RCC 7860 (cell line): ENCODE measurements around the gene EFHD1.
A peak's percentile ranks its signal among the peaks of the same experiment; 100 is the strongest.

ENCODE experiments used
- DNase-seq: peaks from one replicate; pipeline ENCODE4 v3.0.0-alpha.2; 2015; ENCODE audit warnings: low spot score
- FAIRE-seq: peaks from 2 replicates; lab custom pipeline; 2012; peaks lifted over from hg19 to GRCh38; lab: Jason Lieb, UNC

EFHD1 gene, protein sequence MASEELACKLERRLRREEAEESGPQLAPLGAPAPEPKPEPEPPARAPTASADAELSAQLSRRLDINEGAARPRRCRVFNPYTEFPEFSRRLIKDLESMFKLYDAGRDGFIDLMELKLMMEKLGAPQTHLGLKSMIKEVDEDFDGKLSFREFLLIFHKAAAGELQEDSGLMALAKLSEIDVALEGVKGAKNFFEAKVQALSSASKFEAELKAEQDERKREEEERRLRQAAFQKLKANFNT

DNA sequence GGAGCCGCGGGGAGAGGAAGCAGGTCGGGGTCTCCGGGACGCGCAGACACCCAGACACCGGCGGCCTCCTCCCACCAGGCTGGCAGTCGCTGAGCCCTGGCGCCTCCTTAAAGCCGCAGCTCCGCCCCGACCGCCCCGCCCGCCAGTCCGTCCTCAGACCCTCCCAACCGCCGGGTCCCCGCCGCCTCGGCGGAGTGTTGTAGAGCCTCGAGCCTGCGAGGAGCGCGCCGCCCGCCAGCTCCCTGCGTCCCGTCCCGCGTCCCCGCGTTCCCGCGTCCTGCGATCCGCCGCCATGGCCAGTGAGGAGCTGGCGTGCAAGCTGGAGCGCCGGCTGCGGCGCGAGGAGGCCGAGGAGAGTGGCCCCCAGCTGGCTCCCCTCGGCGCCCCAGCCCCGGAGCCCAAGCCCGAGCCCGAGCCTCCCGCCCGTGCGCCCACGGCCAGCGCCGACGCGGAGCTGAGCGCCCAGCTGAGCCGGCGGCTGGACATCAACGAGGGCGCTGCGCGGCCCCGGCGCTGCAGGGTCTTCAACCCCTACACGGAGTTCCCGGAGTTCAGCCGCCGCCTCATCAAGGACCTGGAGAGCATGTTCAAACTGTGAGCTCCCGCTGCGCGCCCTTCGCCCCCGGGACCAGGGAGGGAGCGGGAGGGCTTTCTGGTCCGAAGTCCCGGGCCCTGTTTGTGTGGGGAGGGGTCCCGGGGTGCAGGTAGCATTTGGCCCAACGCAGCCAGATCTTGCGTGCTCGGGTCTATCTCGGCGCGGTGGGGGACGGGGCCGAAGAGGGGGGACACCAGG is at the start of gene EFHD1:
Gene EFHD1 (plus strand): TSS at position 192 of the 793 bp plus-strand sequence. CDS start 101 bp downstream, at position 293.
- DNase-seq (no peak), FAIRE-seq (no peak)

DNA sequence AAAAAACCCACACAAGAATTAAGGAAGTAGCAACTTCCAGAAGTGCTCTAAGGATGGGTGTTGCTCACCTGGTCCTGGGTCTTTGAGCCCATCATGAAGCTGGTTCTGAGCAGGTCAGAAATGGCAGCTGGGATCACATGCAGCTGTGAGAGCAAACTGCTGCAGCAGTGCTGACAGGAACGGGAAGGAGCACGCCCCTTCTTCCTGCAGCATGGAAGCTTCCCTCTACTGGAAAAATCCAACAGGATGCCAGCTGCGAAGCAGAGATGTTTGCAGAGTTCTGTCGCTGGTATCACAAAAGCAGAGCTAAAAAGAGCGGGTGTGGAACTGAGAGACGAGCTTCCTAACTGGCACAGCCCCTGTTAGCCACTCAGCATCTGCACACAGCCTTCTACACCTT is 49.2 kb upstream of the EFHD1 start:
- FAIRE-seq: no peak
- DNase-seq: no peak

DNA sequence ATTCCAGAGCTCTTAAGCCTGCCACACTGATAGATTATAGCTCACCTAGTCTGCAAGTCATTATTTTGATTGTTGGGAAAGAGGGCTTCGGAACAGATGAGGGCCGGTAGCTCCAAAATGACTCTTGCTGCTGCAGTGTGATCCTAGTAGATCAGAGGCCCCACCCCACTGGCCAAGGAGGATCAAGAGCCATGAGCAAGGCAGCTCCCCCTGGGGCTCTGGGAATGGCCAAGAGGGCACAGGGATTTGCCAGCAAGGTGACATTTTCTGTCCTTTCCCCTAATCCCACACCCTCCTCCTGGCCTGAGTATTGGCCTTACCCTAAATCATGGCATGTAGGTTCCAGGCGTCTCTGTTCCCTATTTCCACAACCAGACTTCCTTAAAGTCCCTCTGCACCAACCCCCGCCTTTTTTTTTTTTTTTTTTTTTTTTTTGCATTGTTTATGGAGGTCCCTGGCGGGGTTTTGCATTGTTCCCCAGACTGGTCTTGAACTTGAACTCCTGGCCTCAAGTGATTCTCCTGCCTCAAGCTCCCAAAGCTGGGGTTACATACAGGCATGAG is 46.4 kb upstream of the EFHD1 start:
- DNase-seq (no peak), FAIRE-seq (no peak)

DNA sequence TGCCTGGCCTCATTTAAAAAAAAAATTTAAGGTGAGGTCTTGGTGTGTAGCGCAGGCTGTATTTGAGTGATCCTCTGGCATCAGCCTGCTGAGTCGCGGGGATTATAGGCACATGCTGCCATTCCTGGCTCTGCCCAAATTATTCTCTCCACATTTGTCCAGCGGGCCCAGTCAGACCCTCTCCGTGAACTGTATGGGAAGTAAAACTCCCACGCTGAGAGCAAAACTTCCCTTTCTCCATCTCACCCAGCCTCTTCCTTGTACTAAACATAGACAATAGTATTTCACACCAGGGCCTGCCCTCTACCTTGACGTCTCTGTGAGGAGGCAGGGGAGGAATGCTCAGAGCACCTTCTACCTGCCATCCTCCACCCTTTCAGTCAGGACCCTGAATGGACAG is 45.9 kb upstream of the EFHD1 start:
- FAIRE-seq (no peak), DNase-seq (no peak)

DNA sequence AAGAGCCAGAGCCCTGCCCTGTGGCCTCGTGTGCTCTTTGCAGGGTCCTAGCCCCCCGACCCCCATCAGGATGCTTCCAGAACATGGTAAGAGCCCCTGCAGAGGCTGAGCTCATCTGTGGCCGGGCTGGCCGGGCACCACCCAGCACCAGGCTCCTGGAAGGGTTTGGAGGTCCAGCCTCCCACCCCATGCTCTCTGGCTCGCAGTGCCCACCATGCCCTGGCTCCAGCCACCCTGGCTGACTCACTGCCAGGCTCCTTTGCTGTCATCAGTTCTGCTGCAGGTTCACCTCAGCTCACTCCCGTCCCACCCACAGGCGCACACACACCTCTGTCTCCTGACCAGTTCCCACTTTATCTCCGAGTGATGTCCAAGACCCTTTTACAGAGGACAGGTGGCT is 45.4 kb upstream of the EFHD1 start:
- DNase-seq (no peak), FAIRE-seq (no peak)

DNA sequence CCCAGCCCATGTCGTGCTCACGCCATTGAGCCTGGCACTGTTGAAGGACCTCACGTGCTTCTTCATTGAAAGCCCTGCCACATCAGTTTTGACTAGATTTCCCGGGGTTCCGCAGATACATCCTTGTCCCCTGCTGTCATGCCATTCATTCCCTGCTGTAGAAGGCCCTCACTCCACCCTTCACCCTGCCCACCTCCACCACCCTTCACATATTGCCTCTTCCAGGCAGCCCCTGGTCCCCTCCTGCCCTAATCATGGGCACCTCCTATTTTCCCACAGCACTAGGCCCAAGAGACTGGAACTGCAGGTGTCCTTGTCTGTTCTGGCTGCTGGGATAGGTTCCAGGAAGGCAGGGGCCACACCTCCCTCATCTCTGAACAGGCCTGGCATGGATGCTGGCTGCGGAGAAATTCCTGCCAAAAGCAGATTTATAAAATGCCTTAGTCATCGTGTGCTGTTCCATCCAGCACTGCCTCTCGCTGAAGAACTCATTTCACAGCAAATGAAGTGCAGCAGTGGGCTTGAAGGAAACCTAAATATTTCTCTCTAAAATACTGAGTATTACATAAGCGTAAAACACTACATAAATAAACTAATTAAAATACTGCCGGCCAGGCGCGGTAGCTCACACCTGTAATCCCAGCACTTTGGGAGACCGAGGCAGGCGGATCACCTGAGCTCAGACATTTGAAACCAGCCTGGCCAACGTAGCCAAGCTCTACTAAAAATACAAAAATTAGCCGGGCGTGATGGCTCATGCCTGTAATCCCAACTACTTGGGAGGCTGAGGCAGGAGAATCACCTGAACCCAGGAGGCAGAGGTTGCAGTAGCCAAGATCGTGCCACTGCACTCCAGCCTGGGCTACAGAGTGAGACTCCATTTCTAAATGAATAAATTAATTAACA is 44.5 kb upstream of the EFHD1 start:
- FAIRE-seq (no peak), DNase-seq (peak; percentile 16)

DNA sequence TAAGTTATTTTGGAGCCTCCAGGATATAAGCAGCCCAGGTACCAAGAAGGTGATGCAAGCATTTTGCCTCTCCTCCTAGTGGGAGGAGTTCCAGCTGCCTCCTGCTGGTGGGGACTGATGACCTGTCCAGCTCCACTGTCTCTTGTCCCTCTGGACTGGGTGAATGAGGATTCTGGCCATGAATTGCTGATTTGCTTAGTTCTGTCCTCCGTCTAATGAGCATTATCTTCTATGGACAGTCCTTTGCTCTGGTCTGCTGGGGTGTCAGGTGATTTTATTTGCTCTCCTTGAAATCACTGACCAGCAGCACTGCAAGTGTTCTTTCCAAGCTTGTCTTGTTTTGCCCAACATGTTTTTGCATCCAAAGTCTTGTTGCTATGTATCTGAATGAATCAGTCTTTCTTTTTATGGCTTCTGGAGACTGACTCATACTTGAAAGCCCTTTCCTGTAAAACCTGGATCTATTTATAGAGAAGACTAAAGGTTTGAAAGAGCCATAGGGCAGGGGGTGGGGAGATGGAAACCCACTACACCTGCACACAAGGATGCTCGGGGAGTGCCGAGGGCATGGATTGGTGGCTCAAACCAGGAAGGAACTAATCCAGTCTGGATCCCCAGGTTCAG is 40.5 kb upstream of the EFHD1 start:
- FAIRE-seq (no peak), DNase-seq (peak; percentile 79)

DNA sequence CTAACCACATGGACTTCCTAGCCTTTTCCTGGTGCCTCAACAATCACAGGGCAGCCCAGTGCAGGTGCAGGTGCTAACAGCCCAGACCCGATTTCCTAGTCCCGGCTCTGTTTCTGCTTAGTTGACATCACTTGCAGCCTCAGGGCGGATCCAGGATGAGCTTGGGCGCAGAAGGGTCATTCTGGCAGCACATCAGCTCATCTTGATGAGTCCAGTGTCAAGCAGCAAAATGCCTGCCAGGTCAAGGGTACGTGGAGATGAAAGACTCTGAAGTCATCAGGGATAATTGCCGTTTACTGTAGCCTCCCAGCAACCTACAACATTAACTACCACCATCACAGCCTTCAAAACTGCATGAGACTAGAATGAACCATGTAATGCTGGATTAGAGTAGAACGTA is 39.4 kb upstream of the EFHD1 start:
- DNase-seq (no peak), FAIRE-seq (no peak)

DNA sequence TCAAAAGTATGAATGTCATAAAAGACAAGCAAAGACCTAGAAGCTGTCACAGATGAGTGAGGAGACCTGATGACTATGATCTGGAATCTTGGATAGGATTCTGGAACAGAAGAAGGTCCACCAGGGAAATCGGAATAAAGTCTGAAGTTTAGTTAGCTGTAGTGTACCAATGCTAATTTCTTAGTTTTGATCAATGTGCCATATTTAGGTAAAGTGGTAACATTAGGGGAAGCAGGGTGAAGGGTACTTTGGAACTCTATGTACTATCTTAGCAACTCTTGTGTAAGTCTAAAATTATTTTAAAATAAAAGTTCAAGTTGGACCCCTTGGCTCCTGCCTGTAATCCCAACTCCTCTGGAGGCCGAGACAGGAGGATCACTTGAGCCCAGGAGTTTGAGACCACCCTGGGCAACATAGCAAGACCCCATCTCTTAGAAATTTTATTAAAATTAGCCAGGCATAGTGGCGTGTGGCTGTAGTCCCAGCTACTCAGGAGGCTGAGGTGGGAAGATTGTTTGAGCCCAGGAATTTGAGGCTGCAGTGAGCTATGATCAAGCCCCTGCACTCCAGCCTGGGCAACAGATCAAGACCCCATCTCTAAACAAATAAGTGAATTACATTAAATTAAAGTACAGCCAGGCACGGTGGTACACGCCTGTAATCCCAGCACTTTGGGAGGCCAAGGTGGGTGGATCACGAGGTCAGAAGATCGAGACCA is 35.9 kb upstream of the EFHD1 start:
- DNase-seq: no peak
- FAIRE-seq: no peak

DNA sequence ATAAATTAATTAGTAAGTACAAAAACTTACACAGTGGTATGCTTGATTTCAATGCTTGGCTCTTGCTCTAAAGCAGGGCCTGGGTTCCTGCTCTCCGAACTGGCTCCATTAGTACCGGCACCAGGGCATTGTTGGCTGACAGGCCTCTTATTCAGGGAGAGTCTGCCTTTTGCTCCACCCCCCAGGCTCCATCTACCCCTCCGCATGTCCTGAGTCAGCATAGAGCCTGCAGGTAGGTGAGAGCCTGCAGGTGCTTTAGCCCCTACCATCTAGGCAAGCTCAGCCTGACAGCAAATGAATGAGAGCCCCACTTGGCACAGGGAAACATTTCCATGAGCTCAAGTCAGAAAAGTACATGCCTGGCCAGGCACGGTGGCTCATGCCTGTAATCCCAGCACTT is 35.1 kb upstream of the EFHD1 start:
- DNase-seq (no peak), FAIRE-seq (no peak)

DNA sequence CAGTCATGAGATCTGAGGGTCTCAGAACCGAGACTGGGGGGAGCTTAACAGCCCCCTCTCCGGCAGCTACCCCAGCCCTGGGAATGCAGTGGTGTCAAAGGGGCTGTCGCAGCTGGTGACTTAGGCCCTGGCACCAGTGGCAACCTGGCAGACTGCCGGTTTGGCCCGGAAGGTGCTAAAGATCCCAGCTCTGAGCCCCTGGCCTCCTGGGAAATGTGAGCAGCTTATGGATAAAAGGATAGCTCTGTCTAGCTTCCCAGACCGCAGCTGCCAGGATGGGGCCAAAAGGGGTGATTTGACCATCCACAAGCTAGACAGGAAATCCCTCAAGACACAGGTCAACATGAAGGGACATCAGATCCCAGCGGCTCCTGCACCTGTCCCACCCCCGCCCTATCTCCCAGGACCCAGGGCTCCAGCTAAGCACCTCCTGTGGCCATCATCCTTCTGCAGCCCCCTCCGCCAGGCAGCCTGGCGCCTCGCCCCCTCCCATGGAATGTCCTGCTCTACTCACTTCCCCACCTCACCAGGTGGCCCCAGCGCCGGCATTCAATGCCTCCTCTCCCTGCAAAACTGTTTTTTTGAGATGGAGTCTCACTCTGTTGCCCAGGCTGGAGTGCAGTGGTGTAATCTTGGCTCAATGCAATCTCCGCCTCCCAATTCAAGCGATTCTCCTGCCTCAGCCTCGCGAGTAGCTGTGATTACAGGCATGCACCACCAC is 33.2 kb upstream of the EFHD1 start:
- no peak for DNase-seq

DNA sequence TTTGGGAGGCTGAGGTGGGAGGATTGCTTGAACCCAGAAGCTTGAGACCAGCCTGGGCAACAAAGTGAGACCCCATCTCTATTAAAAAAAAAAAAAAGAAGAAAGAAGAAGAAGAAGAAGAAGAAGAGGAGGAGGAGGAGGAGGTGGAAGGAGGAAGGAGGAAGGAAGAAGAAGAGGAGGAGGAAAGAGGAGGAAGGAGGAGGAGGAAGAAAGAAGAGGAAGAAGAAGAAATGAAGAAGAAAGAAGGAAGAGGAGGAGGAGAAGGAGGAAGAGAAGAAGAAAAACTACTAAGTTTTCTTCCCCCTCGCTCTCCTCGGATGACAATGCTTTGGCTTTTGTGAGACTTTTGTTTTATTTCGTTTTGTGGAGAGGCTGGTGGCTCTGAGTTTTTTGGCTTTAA is 30.1 kb upstream of the EFHD1 start:
- FAIRE-seq: no peak
- DNase-seq: no peak

More for the DNA sequence above, 33.2 kb upstream of the EFHD1 start:
- no peak for FAIRE-seq

DNA sequence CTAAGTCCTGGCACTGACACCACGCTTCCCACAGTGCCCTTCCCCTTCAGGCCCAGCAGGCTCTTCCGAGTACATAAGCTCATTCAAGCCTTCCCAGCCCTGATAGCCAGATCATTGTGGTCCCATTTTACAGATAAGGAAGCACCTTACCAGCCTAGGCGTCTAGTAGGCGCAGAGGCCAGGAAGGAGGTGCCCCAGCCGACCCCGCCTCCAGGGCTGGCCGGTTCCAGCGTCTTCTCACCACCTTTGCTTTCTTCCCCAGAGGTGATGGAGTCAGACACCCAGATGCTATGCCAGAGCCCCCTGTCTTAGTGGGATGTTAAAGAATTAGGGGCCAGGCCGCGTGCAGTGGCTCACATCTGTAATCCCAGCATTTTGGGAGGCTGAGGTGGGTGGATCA is 28.9 kb upstream of the EFHD1 start:
- FAIRE-seq (no peak), DNase-seq (no peak)

DNA sequence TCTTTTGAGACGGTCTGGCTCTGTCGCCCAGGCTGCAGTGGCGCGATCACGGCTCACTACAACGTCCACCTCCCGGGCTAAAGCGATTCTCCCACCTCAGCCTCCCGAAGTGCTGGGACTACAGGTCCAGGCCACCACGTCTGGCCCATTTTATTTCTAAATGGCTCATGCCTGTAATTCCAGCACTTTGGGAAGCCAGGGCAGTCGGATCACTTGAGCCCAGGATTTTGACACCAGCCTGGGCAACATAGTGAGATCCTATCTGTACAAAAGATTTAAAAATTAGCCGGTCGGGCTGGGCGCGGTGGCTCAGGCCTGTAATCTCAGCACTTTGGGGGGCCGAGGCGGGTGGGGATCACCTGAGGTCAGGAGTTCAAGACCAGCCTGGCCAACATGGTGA is 26.4 kb upstream of the EFHD1 start:
- DNase-seq (no peak), FAIRE-seq (no peak)

DNA sequence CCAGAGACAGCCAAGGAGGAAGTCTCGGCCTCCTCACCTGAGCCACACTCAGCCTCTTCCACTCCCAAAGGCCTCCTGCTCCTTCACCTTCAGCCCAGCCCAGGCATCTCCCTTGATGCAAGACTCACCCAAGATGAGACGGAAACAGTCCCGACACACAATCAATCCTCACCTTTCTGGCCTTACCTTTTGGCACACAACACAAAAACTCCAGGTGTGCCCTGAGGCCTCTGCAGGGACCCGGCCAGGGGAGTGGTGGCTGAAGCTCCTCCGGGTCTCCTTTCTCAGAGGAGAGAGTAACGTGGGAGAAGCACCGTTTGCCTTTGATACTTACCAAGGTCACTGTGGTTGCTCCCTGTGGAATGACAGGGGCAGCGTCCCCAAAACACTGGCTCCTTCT is 23.8 kb upstream of the EFHD1 start:
- DNase-seq (no peak), FAIRE-seq (no peak)

DNA sequence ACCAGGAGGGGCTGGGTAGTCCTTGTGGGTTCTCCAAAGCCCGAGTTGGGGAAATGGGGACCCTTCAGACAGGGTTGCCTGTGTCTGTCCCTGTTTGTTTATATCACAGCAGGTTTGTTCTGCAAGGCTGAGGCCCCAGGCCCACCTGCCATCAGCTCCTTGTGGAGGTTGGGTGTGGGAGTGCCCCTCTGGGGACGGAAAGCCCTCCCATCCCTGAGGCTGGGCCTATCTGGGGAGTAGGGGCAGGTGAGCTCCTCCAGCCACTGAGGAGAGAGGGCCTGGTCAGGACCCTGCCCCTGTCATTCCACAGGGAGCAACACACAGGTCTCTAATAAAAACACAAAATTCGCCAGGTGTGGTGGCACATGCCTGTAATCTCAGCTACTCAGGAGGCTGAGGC is 23.3 kb upstream of the EFHD1 start:
- DNase-seq: no peak
- FAIRE-seq: no peak

DNA sequence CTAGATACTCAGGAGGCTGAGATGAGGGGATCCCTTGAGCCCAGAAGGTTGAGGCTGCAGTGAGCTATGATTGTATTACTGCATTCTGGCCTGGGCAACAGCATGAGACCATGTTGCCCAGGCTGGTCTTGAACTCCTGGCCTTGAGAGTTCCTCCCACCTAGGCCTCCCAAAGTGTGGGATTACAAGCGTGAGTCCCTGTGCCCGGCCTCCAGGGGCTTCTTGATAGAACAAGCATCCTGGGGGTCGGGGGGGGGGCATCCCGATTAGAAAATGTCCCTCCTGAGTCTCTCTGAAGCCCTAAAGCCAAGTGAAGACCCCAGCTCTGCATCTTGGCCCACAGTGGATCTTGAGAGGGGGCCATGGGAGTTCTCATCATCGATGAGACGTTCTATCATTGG is 22.3 kb upstream of the EFHD1 start:
- FAIRE-seq (no peak), DNase-seq (no peak)

DNA sequence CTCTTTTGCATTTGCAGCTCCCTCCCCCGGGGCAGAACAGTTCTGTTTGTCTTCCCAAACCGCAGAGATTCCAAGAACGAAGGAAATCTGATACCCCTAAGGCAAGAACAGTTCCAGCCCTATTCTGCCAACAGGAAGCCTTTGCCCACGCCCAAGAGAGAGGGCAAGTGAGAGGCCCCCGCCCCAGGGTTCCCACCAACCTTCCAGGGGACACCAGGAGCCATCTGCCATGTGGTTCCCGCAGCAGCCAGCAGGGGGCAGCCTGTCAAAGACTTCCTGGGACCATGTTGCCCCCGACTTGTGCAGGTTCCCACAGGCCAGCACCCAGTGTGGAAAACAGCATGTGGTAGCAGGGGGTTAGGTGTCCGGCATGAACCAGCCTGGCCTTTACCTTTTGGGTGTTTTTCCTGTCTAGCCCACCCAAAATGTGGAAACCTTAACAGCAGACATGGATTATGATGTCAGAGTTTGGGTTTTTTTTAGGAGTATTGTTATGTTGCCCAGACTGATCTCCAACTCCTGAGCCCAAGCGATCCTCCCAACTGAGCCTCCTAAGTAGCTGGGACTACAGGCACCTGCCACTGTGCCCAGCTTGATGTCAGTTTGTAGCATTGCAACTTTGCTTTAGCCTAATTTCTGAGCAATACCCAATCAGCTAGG is 21.7 kb upstream of the EFHD1 start:
- no peak for FAIRE-seq

DNA sequence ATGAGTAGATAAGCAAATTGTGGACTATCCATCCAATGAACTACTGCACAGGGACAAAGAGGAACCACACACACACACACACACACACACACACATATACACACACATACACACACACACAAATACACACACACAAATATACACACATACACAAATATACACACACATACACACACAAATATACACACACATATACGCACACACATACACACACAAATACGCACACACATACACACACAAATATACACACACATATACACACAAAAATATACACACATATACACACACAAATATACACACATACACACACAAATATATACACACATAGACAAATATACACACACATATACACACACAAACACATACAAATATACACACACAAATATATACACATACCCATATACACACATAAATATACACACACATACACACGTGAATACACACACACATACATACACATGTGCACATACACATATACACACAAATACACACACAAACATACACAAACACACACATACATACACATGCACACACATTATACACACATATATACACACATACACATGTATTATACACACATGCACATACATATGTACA is 19.8 kb upstream of the EFHD1 start:
- no peak for DNase-seq
- no peak for FAIRE-seq

More for the DNA sequence above, 21.7 kb upstream of the EFHD1 start:
- DNase-seq: no peak
